HFFc6 (cell line): Measurements from ENCODE around the gene GRK3. TPM values are rescaled to one million over a fixed set of nuclear protein-coding genes. Genes with fewer than 3 reads are reported as not detected.
"Not testable (repeated sequence)": the region's sequence is repeated elsewhere in the genome, so short reads cannot be mapped to it uniquely, and the experiment has no call there.

ENCODE experiments used
- DNase-seq: peaks from one replicate; pipeline ENCODE4 v3.0.0-alpha.2; 2018
- H3K27ac Mint-ChIP-seq: 2 replicates; pipeline ENCODE4 v1.8.0; 2020; ENCODE audit warnings: mild to moderate bottlenecking, mixed read lengths
- H3K27me3 Mint-ChIP-seq: 2 replicates; pipeline ENCODE4 v1.8.0; 2021; ENCODE audit warnings: mild to moderate bottlenecking, moderate library complexity, mixed read lengths; ENCODE audit not compliant: insufficient read depth
- H3K36me3 Mint-ChIP-seq: 2 replicates; pipeline ENCODE4 v1.8.0; 2021; ENCODE audit warnings: low read depth, mixed read lengths
- H3K4me1 Mint-ChIP-seq: 2 replicates; pipeline ENCODE4 v1.8.0; 2020; ENCODE audit warnings: low read depth, mixed read lengths
- H3K4me3 Mint-ChIP-seq: 2 replicates; pipeline ENCODE4 v1.8.0; 2020; ENCODE audit warnings: mild to moderate bottlenecking, moderate library complexity, mixed read lengths
- H3K9me3 Mint-ChIP-seq: 2 replicates; pipeline ENCODE4 v1.8.0; 2020; ENCODE audit warnings: mild to moderate bottlenecking, mixed read lengths
- total RNA-seq, 6 experiments: library from RNA; stranded (reverse); fragmentation: NEBNext Ultra II Directional; extraction: Animal tissue kit (Norgen Biotek cat#: 25700); gene quantifications; 2 replicates in 1 of 6; 3 replicates in 5 of 6; pipeline ENCODE4 v1.2.3, GENCODE V29; 2021
- TF ChIP-seq, protein P1 (sequence below): fragments of 200-600 bp; sonication (generic); IDR thresholded peaks from 2 replicates; pipeline ENCODE4 v1.5.0; 2021; ENCODE audit warnings: antibody characterized with exemption, mild to moderate bottlenecking

The GRK3 gene
- total RNA-seq, 6 experiments from 2014 or later, result 0.05 TPM; not detected in 5

DNA sequence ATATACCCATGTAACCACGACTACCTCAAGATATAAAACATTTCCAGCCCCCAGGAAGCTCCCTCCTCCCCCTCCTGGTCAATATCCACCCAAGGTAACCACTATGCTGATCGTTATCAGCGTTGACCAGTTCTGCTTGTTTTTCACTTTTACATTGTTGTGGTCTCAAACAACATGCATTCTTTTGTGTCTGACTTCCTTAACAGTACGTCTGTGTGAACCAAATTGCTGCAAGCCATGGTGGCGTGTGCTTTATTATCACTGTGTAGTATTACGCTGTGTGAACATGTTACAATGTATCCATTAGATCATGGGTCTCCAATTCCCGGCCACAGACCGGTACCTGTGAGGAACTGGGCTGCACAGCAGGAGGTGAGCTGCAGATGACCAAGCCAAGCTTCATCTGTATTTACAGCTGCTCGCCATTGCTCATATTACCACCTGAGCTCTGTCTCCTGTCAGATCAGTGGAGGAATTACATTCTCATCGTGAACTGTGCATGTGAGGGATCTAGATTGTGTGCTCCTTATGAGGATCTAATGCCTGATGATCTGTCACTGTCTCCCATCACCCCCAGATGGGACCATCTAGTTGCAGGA lies 15.5 kb upstream of the GRK3 start:
- H3K4me1 Mint-ChIP-seq, result no peaks in the 10 kb centered on the region
- peaks cover 4% of the 10 kb centered on the region for H3K27me3 Mint-ChIP-seq
- no peak overlapping the region for H3K27ac Mint-ChIP-seq
- H3K36me3 Mint-ChIP-seq, result no peaks in the 10 kb centered on the region
- H3K9me3 Mint-ChIP-seq, result peaks cover 31% of the 10 kb centered on the region; the same call in 1 of the 2 replicates
- H3K4me3 Mint-ChIP-seq, result no peak overlapping the region
- TF ChIP-seq, protein P1, sequence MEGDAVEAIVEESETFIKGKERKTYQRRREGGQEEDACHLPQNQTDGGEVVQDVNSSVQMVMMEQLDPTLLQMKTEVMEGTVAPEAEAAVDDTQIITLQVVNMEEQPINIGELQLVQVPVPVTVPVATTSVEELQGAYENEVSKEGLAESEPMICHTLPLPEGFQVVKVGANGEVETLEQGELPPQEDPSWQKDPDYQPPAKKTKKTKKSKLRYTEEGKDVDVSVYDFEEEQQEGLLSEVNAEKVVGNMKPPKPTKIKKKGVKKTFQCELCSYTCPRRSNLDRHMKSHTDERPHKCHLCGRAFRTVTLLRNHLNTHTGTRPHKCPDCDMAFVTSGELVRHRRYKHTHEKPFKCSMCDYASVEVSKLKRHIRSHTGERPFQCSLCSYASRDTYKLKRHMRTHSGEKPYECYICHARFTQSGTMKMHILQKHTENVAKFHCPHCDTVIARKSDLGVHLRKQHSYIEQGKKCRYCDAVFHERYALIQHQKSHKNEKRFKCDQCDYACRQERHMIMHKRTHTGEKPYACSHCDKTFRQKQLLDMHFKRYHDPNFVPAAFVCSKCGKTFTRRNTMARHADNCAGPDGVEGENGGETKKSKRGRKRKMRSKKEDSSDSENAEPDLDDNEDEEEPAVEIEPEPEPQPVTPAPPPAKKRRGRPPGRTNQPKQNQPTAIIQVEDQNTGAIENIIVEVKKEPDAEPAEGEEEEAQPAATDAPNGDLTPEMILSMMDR, result no peak
- no peak for DNase-seq

DNA sequence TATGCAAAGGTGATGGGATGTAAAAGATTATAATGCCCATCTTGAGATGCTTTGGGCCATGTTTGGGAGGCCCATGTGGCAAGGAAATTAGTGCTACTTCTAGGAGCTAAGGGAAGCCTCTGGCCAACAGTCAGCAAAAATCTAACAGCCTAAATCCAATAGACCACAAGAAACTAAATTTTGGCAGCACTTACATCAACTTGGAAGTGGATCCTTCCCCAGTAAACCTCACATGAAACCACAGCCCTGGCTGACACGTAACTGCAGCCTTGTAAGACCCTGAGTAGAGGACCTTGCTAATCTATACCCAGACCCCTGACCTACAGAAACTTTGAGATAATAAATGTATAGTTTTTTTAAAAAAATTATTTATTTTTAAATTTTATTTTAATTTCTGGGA lies 13.1 kb upstream of the GRK3 start:
- H3K9me3 Mint-ChIP-seq, result peaks cover 35% of the 10 kb centered on the region; the same call in 1 of the 2 replicates
- no peaks in the 10 kb centered on the region for H3K4me1 Mint-ChIP-seq
- DNase-seq, result no peak
- H3K27ac Mint-ChIP-seq, result no peak overlapping the region
- TF ChIP-seq, protein P1, result no peak
- H3K36me3 Mint-ChIP-seq, result no peaks in the 10 kb centered on the region
- H3K4me3 Mint-ChIP-seq, result no peak overlapping the region
- H3K27me3 Mint-ChIP-seq, result peaks cover 4% of the 10 kb centered on the region; the same call in 1 of the 2 replicates

- not testable (repeated sequence) for H3K27me3 Mint-ChIP-seq, H3K36me3 Mint-ChIP-seq, H3K4me3 Mint-ChIP-seq, H3K27ac Mint-ChIP-seq, H3K4me1 Mint-ChIP-seq
- peaks cover 37% of the 10 kb centered on the region; the same call in 1 of the 2 replicates for H3K9me3 Mint-ChIP-seq
- peak; percentile 6 for DNase-seq
These were observed 12.1 kb upstream of the GRK3 start for GRCh38 chr22:25552405-25552804.

DNA sequence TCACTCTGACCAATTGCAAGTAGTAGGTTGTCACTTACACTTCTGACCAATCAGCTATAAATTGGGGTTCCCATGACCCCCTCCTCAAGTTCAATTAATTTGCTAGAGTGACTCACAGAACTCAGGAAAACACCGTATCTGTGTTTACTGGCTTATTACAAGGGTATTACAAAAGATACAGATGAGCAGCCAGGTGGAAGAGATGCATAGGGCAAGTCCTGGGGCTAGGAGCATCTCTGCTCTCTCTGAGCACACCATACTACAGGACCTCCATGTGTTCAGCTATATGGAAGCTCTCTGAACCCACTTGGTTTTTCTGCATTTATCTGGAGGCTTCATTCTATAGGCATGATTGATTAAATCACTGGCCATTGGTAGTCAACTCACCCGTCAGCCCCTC lies 11.3 kb upstream of the GRK3 start:
- no peak overlapping the region for H3K27ac Mint-ChIP-seq
- DNase-seq, result no peak
- H3K27me3 Mint-ChIP-seq, result peaks cover 2% of the 10 kb centered on the region; the same call in 1 of the 2 replicates
- H3K36me3 Mint-ChIP-seq, result no peaks in the 10 kb centered on the region
- H3K4me1 Mint-ChIP-seq, result no peaks in the 10 kb centered on the region
- H3K9me3 Mint-ChIP-seq, result peaks cover 30% of the 10 kb centered on the region; the same call in 1 of the 2 replicates
- H3K4me3 Mint-ChIP-seq, result no peak overlapping the region
- TF ChIP-seq, protein P1, result no peak

- Mint-ChIP-seq H3K36me3 (no peaks in the 10 kb centered on the region), H3K9me3 (peaks cover 30% of the 10 kb centered on the region; the same call in 1 of the 2 replicates), H3K4me3 (no peak overlapping the region), H3K27me3 (peaks cover 2% of the 10 kb centered on the region), H3K4me1 (no peaks in the 10 kb centered on the region), H3K27ac (no peak overlapping the region)
- TF ChIP-seq, protein P1, result no peak
- DNase-seq, result no peak
These were observed 10.2 kb upstream of the GRK3 start for GRCh38 chr22:25554238-25554671.

DNA sequence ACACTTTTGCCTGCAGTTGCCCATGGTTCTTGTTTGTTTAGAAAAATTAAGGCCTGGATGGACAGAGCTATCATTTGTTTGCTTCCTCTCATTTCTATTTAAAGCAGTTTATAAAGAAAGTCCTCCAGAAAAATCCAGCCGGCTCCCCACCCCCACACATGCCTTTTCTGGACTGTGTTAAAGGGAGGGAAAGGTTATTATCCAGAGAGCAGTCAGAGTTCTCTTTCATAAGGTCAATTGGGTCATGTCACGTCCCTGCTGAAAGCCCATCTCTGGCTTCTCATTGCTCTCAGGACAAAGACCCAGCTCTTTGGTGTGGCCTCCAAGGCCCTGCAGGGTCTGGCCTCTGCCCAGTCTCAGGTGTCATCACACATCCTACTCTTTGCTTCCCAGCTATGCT lies 9.8 kb upstream of the GRK3 start:
- no peaks in the 10 kb centered on the region for H3K36me3 Mint-ChIP-seq
- H3K9me3 Mint-ChIP-seq, result peaks cover 30% of the 10 kb centered on the region; the same call in 1 of the 2 replicates
- DNase-seq, result no peak
- no peak overlapping the region for H3K27ac Mint-ChIP-seq
- no peak overlapping the region for H3K4me3 Mint-ChIP-seq
- TF ChIP-seq, protein P1, result no peak
- H3K4me1 Mint-ChIP-seq, result no peaks in the 10 kb centered on the region
- peaks cover 4% of the 10 kb centered on the region for H3K27me3 Mint-ChIP-seq
